Adrenal gland (tissue), 12 donors: Measurements from ENCODE around the gene CSF1R. TPM values are rescaled to one million over a fixed set of nuclear protein-coding genes. Genes with fewer than 3 reads are reported as not detected.
A peak's percentile ranks its signal among the peaks of the same experiment; 100 is the strongest.

Source experiments
- DNase-seq, 7 donors: peaks; one replicate each; pipeline ENCODE4 v3.0.0-alpha.2; 2019 to 2020
- H3K27ac ChIP-seq, 5 donors: fragments of 200-600 bp; sonication (generic) in 4 of 5; 1 replicate in 3 of 5; 2 replicates in 2 of 5; pipeline versions ENCODE4 v1.5.1 to v1.8.0; 2016 to 2020; ENCODE audit warnings: mild to moderate bottlenecking in 1 of 5
- H3K27me3 ChIP-seq: fragments of 200-600 bp; 2 replicates; pipeline ENCODE4 v1.8.0; 2021
- H3K36me3 ChIP-seq, 2 donors: fragments of 200-600 bp; replicated peaks in 1 of 2; 1 replicate in 1 of 2; 2 replicates in 1 of 2; pipeline versions ENCODE4 v1.5.1 to v1.8.0; 2018 to 2022
- H3K4me1 ChIP-seq, 2 donors: fragments of 200-600 bp; replicated peaks in 1 of 2; 1 replicate in 1 of 2; 2 replicates in 1 of 2; pipeline versions ENCODE4 v1.5.1 to v1.8.0; 2018 to 2021
- H3K4me3 ChIP-seq, 4 donors: fragments of 200-600 bp; sonication (generic) in 3 of 4; one replicate each; pipeline ENCODE4 v1.5.1; 2016 to 2018
- H3K9me3 ChIP-seq, 3 donors: fragments of 200-600 bp; sonication (generic) in 1 of 3; replicated peaks in 1 of 3; 1 replicate in 2 of 3; 2 replicates in 1 of 3; pipeline versions ENCODE4 v1.5.1 to v1.8.0; 2016 to 2021
- POLR2A ChIP-seq, 2 donors: fragments of 450-650 bp; IDR thresholded peaks; one replicate each; pipeline ENCODE4 v1.6.1; 2017; ENCODE audit warnings: antibody characterized with exemption in 2 of 2, mild to moderate bottlenecking in 2 of 2, moderate library complexity in 1 of 2
- WGBS, 4 donors: extraction: QIAGEN DNeasy Blood & Tissue Kit in 2 of 4; methylation state at CpG; one replicate each; pipeline versions ENCODE4 v1.1.5 to v1.1.7; 2013 to 2017; 5-methylcytosine and 5-hydroxymethylcytosine counted together
- intact Hi-C, 2 donors: fragments of 100-400 bp; cut with DNase I; formaldehyde crosslinking; loops; one replicate each; pipeline versions ENCODE4 v1.14.1 to v1.15.0; 2022 to 2023
- polyA plus RNA-seq, 3 donors: library from polyadenylated mRNA; stranded (reverse); fragments of 200-250 nt in 2 of 3; fragments of 350-450 nt in 1 of 3; fragmentation: Illumina TruSeq in 1 of 3; extraction: RNeasy Lipid Tissue Mini Kit (QIAGEN cat#74804) in 1 of 3; gene quantifications; one replicate each; pipeline ENCODE4 v1.2.3, GENCODE V29; 2013 to 2014
- total RNA-seq, 9 donors: library from RNA; depleted of rRNA in 4 of 9; stranded (reverse); fragments of >200 nt in 4 of 9; fragments of 120-200 nt in 1 of 9; fragmentation: NEBNext Ultra II Directional in 1 of 9; extraction: Animal tissue kit (Norgen Biotek cat#: 25700) in 1 of 9; gene quantifications; one replicate each; pipeline versions ENCODE4 v1.1.0 to v1.2.4, GENCODE V29; 2013 to 2023
- TF ChIP-seq, protein P1 (sequence below), 6 experiments: fragments of 450-650 bp in 4 of 6; fragments of 200-600 bp in 2 of 6; sonication (generic) in 1 of 6; IDR thresholded peaks; 1 replicate in 5 of 6; 2 replicates in 1 of 6; pipeline versions ENCODE4 v1.5.1 to v1.8.0; 2016 to 2021; ENCODE audit warnings: antibody characterized with exemption in 6 of 6, mild to moderate bottlenecking in 2 of 6, moderate library complexity in 1 of 6
- donor health status: healthy with polysubstance abuse.
- donor health status: Bipolar disorder and iron deficiency.
- donor health status: DM: yes; HTN: yes; CAD: no.
- donor health status: DM: no; HTN: no; CAD: no.
- donor health status: DM: no; HTN: no; CAD: no.
- donor health status: DM: yes; HTN: yes; CAD: no.

Gene CSF1R
- total and polyA plus RNA-seq, 12 donors: 4.6 to 165 (median 72.4) TPM

DNA sequence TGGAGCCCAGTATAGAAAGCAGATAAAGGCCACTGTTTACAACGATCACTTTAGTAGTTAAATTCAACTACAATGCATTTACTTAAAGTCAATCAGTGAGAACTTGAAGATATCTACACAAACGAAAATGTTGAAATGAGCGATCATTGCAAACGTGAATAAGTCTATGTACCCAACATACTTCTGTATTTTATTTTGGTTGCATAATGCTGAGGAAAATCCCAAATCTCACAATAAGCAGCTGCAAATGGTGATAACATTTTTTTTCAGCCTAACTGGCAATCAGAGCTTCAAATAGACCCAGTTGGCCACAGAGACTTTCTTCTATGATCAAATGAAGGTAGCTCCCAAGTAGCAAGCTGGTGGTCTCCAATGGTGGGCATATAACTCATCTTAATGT, 37.2 kb upstream of the CSF1R start:
- TF ChIP-seq, protein P1, sequence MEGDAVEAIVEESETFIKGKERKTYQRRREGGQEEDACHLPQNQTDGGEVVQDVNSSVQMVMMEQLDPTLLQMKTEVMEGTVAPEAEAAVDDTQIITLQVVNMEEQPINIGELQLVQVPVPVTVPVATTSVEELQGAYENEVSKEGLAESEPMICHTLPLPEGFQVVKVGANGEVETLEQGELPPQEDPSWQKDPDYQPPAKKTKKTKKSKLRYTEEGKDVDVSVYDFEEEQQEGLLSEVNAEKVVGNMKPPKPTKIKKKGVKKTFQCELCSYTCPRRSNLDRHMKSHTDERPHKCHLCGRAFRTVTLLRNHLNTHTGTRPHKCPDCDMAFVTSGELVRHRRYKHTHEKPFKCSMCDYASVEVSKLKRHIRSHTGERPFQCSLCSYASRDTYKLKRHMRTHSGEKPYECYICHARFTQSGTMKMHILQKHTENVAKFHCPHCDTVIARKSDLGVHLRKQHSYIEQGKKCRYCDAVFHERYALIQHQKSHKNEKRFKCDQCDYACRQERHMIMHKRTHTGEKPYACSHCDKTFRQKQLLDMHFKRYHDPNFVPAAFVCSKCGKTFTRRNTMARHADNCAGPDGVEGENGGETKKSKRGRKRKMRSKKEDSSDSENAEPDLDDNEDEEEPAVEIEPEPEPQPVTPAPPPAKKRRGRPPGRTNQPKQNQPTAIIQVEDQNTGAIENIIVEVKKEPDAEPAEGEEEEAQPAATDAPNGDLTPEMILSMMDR (IDR thresholded peaks at IDR 0.05): no peak
- TF ChIP-seq POLR2A (IDR thresholded peaks at IDR 0.05): no peak
- 71 to 74% (median 72%) methylated on average over 4 of the region's 4 CpGs for WGBS, 4 donors
- Histone ChIP-seq H3K4me3 (no peak overlapping the region), H3K4me1 (no peaks in the 10 kb centered on the region), H3K27me3 (no peaks in the 10 kb centered on the region), H3K36me3 (peaks cover 0 to 9% of the 10 kb centered on the region in 2 donors), H3K9me3 (no peaks in the 10 kb centered on the region), H3K27ac (no peak overlapping the region)
- DNase-seq: no peak
- intact Hi-C loops: no loop called here

DNA sequence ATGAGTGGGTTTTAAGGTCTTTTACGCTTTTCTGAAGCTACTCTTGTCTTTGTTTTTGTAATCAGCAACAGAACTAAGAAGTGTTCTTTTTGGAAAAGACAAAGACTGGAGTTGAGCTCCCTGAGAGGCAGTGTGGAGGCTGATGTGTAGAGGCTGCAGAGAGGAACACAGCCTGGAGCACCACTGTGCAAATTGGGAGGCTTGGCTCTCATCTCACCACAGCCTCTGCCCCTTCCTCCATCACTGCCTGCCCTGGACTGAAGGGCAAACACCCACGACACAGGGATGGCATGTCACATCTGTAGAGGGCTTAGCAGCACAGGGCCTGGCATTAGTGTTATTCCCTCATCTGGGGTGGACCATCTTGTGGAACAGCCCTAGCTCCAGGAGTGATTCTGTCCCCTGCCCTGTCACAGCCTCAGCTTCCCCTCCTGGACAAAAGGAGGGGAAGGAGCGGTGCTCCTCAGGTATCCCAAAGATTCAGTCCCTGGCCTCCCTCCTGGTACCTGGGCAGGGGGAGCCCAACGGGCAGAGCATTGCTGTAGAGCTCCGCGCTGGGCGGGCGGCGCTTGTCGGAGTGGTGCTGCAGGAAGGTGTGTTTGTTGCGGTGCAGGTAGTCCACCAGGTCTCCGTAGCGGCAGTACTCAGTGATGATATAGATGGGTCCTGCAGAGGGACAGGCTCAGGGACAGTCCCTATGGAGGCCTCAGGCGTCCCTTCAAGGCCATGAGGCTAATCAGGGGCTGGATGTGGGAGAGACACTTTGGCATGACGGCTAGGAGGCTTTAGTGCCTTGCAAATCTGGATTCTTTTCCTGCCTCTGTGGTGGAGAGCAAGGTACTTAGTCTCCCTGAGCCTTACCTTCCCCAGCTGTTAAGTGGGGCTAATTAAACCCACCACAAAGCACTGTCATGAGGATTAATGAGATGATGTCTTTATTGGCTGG, 36.5 kb upstream of the CSF1R start:
- intact Hi-C loops: no loop called here
- Histone ChIP-seq H3K9me3 (no peaks in the 10 kb centered on the region), H3K4me3 (no peak overlapping the region), H3K27ac (no peak overlapping the region), H3K4me1 (no peaks in the 10 kb centered on the region), H3K36me3 (peaks cover 0 to 9% of the 10 kb centered on the region in 2 donors), H3K27me3 (no peaks in the 10 kb centered on the region)
- no peak for DNase-seq
- TF ChIP-seq, protein P1 (IDR thresholded peaks at IDR 0.05): no peak
- no peak for TF ChIP-seq POLR2A (IDR thresholded peaks at IDR 0.05)
- WGBS, 4 donors: 90 to 95% (median 91%) methylated on average over 8 to 15 of the region's 15 CpGs

DNA sequence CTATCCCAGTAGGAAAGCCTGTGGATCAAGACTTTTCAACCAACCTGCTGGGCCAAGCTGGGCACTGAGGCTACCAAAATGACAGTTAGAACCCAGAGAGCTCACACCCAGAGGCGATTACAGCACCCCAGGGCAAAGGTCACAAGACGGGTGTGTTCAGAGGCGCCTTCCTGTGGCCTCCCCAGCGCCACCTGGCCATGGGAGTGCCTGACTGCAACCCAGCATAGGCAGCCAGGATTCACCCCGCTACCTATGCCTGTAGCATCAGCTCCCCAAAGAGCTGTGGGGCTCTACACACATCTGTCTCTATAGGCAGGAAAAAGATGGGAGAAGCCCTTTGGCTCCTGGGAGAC, 35.8 kb upstream of the CSF1R start:
- H3K27ac ChIP-seq: no peak overlapping the region
- intact Hi-C loops: no loop called here
- peaks cover 0 to 9% of the 10 kb centered on the region in 2 donors for H3K36me3 ChIP-seq

DNA sequence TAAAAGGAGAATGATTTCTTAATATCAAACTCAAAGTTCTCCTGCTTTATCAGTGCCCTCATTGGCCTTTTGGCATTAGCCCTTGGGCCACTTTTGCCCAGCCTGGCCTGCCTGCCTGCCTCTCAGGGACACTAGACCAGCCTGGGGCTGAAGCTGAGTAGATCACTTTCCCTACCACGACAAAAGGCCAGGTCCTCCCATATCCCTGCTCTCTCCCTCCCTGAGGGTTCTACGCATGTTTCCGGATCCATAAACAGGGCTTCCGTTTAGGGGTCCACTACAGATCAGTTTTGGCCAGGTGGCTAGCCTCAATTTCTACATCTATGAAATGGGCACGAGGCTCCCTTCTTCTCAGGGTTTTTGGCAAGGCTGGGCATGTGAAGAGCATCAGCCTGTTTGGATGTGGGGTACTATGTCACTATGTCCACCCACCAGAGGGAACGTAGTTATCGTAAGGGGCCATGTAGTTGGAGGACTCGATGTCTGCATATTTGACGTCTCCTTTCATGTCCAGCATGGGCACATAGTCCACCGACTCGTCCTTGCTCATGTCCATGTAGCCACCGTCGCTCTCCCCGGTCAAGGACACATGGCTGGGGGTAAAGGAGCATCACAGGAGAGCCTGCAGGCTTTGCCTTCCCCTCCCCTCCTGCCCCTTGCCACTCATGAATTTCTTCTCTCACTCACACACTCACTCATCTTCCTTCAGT, 35.2 kb upstream of the CSF1R start:
- Histone ChIP-seq H3K36me3 (peaks cover 0 to 9% of the 10 kb centered on the region in 2 donors), H3K4me1 (no peaks in the 10 kb centered on the region), H3K27me3 (no peaks in the 10 kb centered on the region), H3K27ac (no peak overlapping the region), H3K4me3 (no peak overlapping the region), H3K9me3 (no peaks in the 10 kb centered on the region)
- peak in 1 of 7 donors; percentile 1 for DNase-seq
- intact Hi-C loops: no loop called here
- WGBS, 4 donors: 88 to 92% (median 88%) methylated on average over 11 to 14 of the region's 14 CpGs
- TF ChIP-seq, protein P1 (IDR thresholded peaks at IDR 0.05): no peak
- TF ChIP-seq POLR2A (IDR thresholded peaks at IDR 0.05): no peak

More for the DNA sequence above, 35.8 kb upstream of the CSF1R start:
- no peak overlapping the region for H3K4me3 ChIP-seq
- TF ChIP-seq, protein P1 (IDR thresholded peaks at IDR 0.05): no peak
- TF ChIP-seq POLR2A (IDR thresholded peaks at IDR 0.05): no peak
- H3K4me1 ChIP-seq: no peaks in the 10 kb centered on the region
- 61 to 100% (median 68%) methylated on average over 1 to 5 of the region's 5 CpGs; no CpG with 5 or more reads in 1 of the 4 donors for WGBS, 4 donors
- H3K9me3 ChIP-seq: no peaks in the 10 kb centered on the region
- no peak for DNase-seq
- no peaks in the 10 kb centered on the region for H3K27me3 ChIP-seq
